NCI-H2196 (cell line): ENCODE results near the gene CNOT11.
"Not testable (repeated sequence)": the region's sequence is repeated elsewhere in the genome, so short reads cannot be mapped to it uniquely, and the experiment has no call there.

Experiments
- DNase-seq: peaks from one replicate; lab custom pipeline; 2025; ENCODE audit not compliant: unreplicated experiment; lab: John Stamatoyannopoulos, UW

The CNOT11 gene

GRCh38 chr2:101307950-101308431, 55.3 kb downstream of the CNOT11 start:
- DNase-seq = no peak

- peak; percentile 89 for DNase-seq
Measured at GRCh38 chr2:101308432-101309210, 55.9 kb downstream of the CNOT11 start, which contains the start of gene RNF149. Gene RNF149 (minus strand): TSS chr2:101308701. CDS start chr2:101308588, 113 bp downstream.

- no peak for DNase-seq
Measured at GRCh38 chr2:101310090-101310833, 57.6 kb downstream of the CNOT11 start.

- no peak for DNase-seq
Measured at GRCh38 chr2:101310834-101311695, 58.4 kb downstream of the CNOT11 start.

GRCh38 chr2:101311696-101312017, 59.0 kb downstream of the CNOT11 start:
- no peak for DNase-seq

GRCh38 chr2:101316568-101316967, 63.9 kb downstream of the CNOT11 start:
- DNase-seq = not testable (repeated sequence)
